ENCODE results near the gene TNIP3. TPM values are rescaled to one million over a fixed set of nuclear protein-coding genes. Genes with fewer than 3 reads are reported as not detected.

Gene TNIP3
- total RNA-seq, 1 donor from 2014 or later = 0.14 TPM

- Histone ChIP-seq H3K27ac (ENCODE audit: low read depth, low read length) (no peak overlapping the region), H3K4me3 (ENCODE audit: insufficient read depth, low read depth, low read length) (no peak overlapping the region), H4K20me1 (ENCODE audit: insufficient read depth, low read length) (no peaks in the 10 kb centered on the region), H3K4me1 (ENCODE audit: insufficient read depth, low read length) (peaks cover 28% of the 10 kb centered on the region), H3K4me2 (ENCODE audit: low read length) (no peak overlapping the region), H3K9ac (ENCODE audit: low read length) (no peak overlapping the region), H3K79me2 (ENCODE audit: insufficient read depth, low read length) (no peaks in the 10 kb centered on the region), H3K9me3 (ENCODE audit: insufficient read depth, low read depth, low read length) (no peaks in the 10 kb centered on the region), H3K27me3 (ENCODE audit: insufficient read depth, low read length) (no peaks in the 10 kb centered on the region), H3K36me3 (ENCODE audit: insufficient read depth, low read length) (no peaks in the 10 kb centered on the region), H2AFZ (ENCODE audit: low read depth, low read length) (no peak overlapping the region)
- DNase-seq (ENCODE audit: low read depth) (no peak), FAIRE-seq (peak; percentile 50)
- H3K4me1 Mint-ChIP-seq (ENCODE audit: low read depth, unreplicated experiment) = peaks cover 36% of the 10 kb centered on the region
- no peaks in the 10 kb centered on the region for H3K9me3 Mint-ChIP-seq (ENCODE audit: unreplicated experiment)
- no peaks in the 10 kb centered on the region for H3K27me3 Mint-ChIP-seq (ENCODE audit: low read depth, unreplicated experiment)
- TF ChIP-seq CTCF (IDR thresholded peaks at IDR 0.05; ENCODE audit: insufficient read depth, low read depth, low read length) (no peak), EZH2 (IDR thresholded peaks at IDR 0.05; ENCODE audit: insufficient read depth, low read length) (no peak)
- no peak overlapping the region for H3K27ac Mint-ChIP-seq (ENCODE audit: unreplicated experiment)
- H3K4me3 Mint-ChIP-seq (ENCODE audit: unreplicated experiment) = no peak overlapping the region
- H3K36me3 Mint-ChIP-seq (ENCODE audit: low read depth, unreplicated experiment) = no peaks in the 10 kb centered on the region
These were observed 21.0 kb downstream of the TNIP3 start for GRCh38 chr4:121143131-121143530.

GRCh38 chr4:121140716-121141460 lies 23.2 kb downstream of the TNIP3 start:
- Mint-ChIP-seq H3K27ac (ENCODE audit: unreplicated experiment) (peak overlapping the region; percentile 44), H3K36me3 (ENCODE audit: low read depth, unreplicated experiment) (no peaks in the 10 kb centered on the region), H3K9me3 (ENCODE audit: unreplicated experiment) (no peaks in the 10 kb centered on the region), H3K4me1 (ENCODE audit: low read depth, unreplicated experiment) (peaks cover 41% of the 10 kb centered on the region), H3K27me3 (ENCODE audit: low read depth, unreplicated experiment) (no peaks in the 10 kb centered on the region), H3K4me3 (ENCODE audit: unreplicated experiment) (no peak overlapping the region)
- H3K27me3 ChIP-seq (ENCODE audit: insufficient read depth, low read length) = no peaks in the 10 kb centered on the region
- no peak overlapping the region for H2AFZ ChIP-seq (ENCODE audit: low read depth, low read length)
- no peaks in the 10 kb centered on the region for H3K79me2 ChIP-seq (ENCODE audit: insufficient read depth, low read length)
- no peaks in the 10 kb centered on the region for H4K20me1 ChIP-seq (ENCODE audit: insufficient read depth, low read length)
- H3K27ac ChIP-seq (ENCODE audit: low read depth, low read length) = peak overlapping the region; percentile 84
- peak; percentile 95 for DNase-seq (ENCODE audit: low read depth)
- peak overlapping the region; percentile 63 for H3K9ac ChIP-seq (ENCODE audit: low read length)
- TF ChIP-seq EZH2 (IDR thresholded peaks at IDR 0.05; ENCODE audit: insufficient read depth, low read length) (no peak), CTCF (IDR thresholded peaks at IDR 0.05; ENCODE audit: insufficient read depth, low read depth, low read length) (no peak)
- no peaks in the 10 kb centered on the region for H3K9me3 ChIP-seq (ENCODE audit: insufficient read depth, low read depth, low read length)
- H3K4me1 ChIP-seq (ENCODE audit: insufficient read depth, low read length) = peaks cover 21% of the 10 kb centered on the region
- FAIRE-seq = peak; percentile 87
- H3K4me2 ChIP-seq (ENCODE audit: low read length) = peak overlapping the region; percentile 21
- H3K4me3 ChIP-seq (ENCODE audit: insufficient read depth, low read depth, low read length) = no peak overlapping the region
- H3K36me3 ChIP-seq (ENCODE audit: insufficient read depth, low read length) = no peaks in the 10 kb centered on the region
